CD4-positive, CD25-positive, alpha-beta regulatory T cell (primary cell): Measurements from ENCODE around the gene NUMA1. TPM values are rescaled to one million over a fixed set of nuclear protein-coding genes. Genes with fewer than 3 reads are reported as not detected.

ENCODE experiments used
- ATAC-seq, 2 donors: fragments of 150-1000 bp; cut with Tn5 transposase; one replicate each; pipeline ENCODE4 v1.10.0; 2021; ENCODE audit warnings: low read depth in 2 of 2, moderate number of reproducible peaks in 2 of 2, moderate library complexity in 1 of 2
- DNase-seq, 3 donors: peaks; one replicate each; pipeline versions ENCODE4 v3.0.0 to v3.0.0-alpha.2; 2012 to 2022; ENCODE audit warnings: mixed read lengths in 1 of 3
- H3K27ac ChIP-seq: one replicate; pipeline ENCODE4 v1.7.0; 2013; ENCODE audit warnings: mild to moderate bottlenecking, low read length; ENCODE audit not compliant: insufficient read depth, poor library complexity, severe bottlenecking
- H3K27me3 ChIP-seq: one replicate; pipeline ENCODE4 v1.7.0; 2013; ENCODE audit warnings: low read length; ENCODE audit not compliant: control insufficient read depth, insufficient read depth
- H3K36me3 ChIP-seq: one replicate; pipeline ENCODE4 v1.7.0; 2013; ENCODE audit warnings: mild to moderate bottlenecking, low read length, moderate library complexity; ENCODE audit not compliant: control insufficient read depth, insufficient read depth
- H3K4me1 ChIP-seq: 2 replicates; pipeline ENCODE4 v1.7.0; 2013; ENCODE audit warnings: mild to moderate bottlenecking, low read length; ENCODE audit not compliant: insufficient read depth, control insufficient read depth, poor library complexity, severe bottlenecking
- H3K4me3 ChIP-seq: one replicate; pipeline ENCODE4 v1.7.0; 2013; ENCODE audit warnings: low read depth, mild to moderate bottlenecking, low read length, moderate library complexity
- H3K9me3 ChIP-seq, 2 experiments: 1 replicate in 1 of 2; 2 replicates in 1 of 2; pipeline ENCODE4 v1.7.0; 2013; ENCODE audit warnings: low read length in 2 of 2, mild to moderate bottlenecking in 1 of 2, moderate library complexity in 1 of 2; ENCODE audit not compliant: control insufficient read depth in 2 of 2
- H3K27ac Mint-ChIP-seq, 3 donors: one replicate each; pipeline ENCODE4 v1.8.0; 2020 to 2022; ENCODE audit warnings: mild to moderate bottlenecking in 3 of 3, mixed read lengths in 3 of 3, moderate library complexity in 2 of 3
- H3K27me3 Mint-ChIP-seq: one replicate; pipeline ENCODE4 v1.8.0; 2022; ENCODE audit warnings: mild to moderate bottlenecking, mixed read lengths
- H3K36me3 Mint-ChIP-seq: one replicate; pipeline ENCODE4 v1.8.0; 2020; ENCODE audit warnings: mixed read lengths
- H3K4me1 Mint-ChIP-seq, 4 donors: one replicate each; pipeline ENCODE4 v1.8.0; 2020 to 2022; ENCODE audit warnings: mixed read lengths in 4 of 4, mild to moderate bottlenecking in 1 of 4
- H3K4me3 Mint-ChIP-seq, 4 donors: one replicate each; pipeline ENCODE4 v1.8.0; 2020 to 2022; ENCODE audit warnings: mild to moderate bottlenecking in 4 of 4, mixed read lengths in 4 of 4, moderate library complexity in 3 of 4
- H3K9me3 Mint-ChIP-seq, 7 donors: one replicate each; pipeline ENCODE4 v1.8.0; 2020 to 2022; ENCODE audit warnings: mixed read lengths in 7 of 7, mild to moderate bottlenecking in 3 of 7, moderate library complexity in 2 of 7
- polyA plus RNA-seq, 4 donors: library from polyadenylated mRNA; unstranded; fragments of 300-500 nt; fragmentation: Illumina TruSeq; gene quantifications; one replicate each; pipeline ENCODE4 v1.2.3, GENCODE V29; 2021
- total RNA-seq: library from RNA; stranded (reverse); gene quantifications from one replicate; pipeline ENCODE4 v1.2.3, GENCODE V29; 2022

Gene NUMA1
- total and polyA plus RNA-seq, 5 donors from 2014 or later, result 14.0 to 272 (median 23.5) TPM

- Mint-ChIP-seq H3K36me3 (peaks cover 41% of the 10 kb centered on the region), H3K27ac (no peak overlapping the region), H3K4me3 (no peak overlapping the region), H3K9me3 (peaks cover 0 to 1% (median 0%) of the 10 kb centered on the region in 7 donors), H3K4me1 (peaks cover 17 to 44% (median 36%) of the 10 kb centered on the region in 4 donors), H3K27me3 (no peaks in the 10 kb centered on the region)
- Histone ChIP-seq H3K27me3 (no peaks in the 10 kb centered on the region), H3K4me1 (peaks cover 23% of the 10 kb centered on the region), H3K36me3 (peaks cover 93% of the 10 kb centered on the region), H3K9me3 (no peaks in the 10 kb centered on the region), H3K4me3 (no peak overlapping the region), H3K27ac (no peak overlapping the region)
- DNase-seq (no peak), ATAC-seq (no peak)
These were observed 56.1 kb downstream of the NUMA1 start for GRCh38 chr11:72024069-72024754.

- DNase-seq (no peak), ATAC-seq (no peak)
- Mint-ChIP-seq H3K4me3 (no peak overlapping the region), H3K27ac (no peak overlapping the region), H3K27me3 (no peaks in the 10 kb centered on the region), H3K36me3 (peaks cover 46% of the 10 kb centered on the region), H3K4me1 (peaks cover 14 to 35% (median 31%) of the 10 kb centered on the region in 4 donors), H3K9me3 (peaks cover 0 to 1% (median 0%) of the 10 kb centered on the region in 7 donors)
- Histone ChIP-seq H3K4me3 (no peak overlapping the region), H3K9me3 (no peaks in the 10 kb centered on the region), H3K27me3 (no peaks in the 10 kb centered on the region), H3K27ac (no peak overlapping the region), H3K36me3 (peaks cover 93% of the 10 kb centered on the region), H3K4me1 (peaks cover 18% of the 10 kb centered on the region)
These were observed 57.0 kb downstream of the NUMA1 start for GRCh38 chr11:72023335-72023734.

GRCh38 chr11:72018171-72018570, 62.2 kb downstream of the NUMA1 start:
- Mint-ChIP-seq H3K27ac (no peak overlapping the region), H3K9me3 (peaks cover 0 to 1% (median 0%) of the 10 kb centered on the region in 7 donors), H3K4me3 (no peak overlapping the region), H3K4me1 (peaks cover 0 to 11% (median under 1%) of the 10 kb centered on the region in 4 donors), H3K36me3 (peaks cover 73% of the 10 kb centered on the region), H3K27me3 (no peaks in the 10 kb centered on the region)
- H3K4me1 ChIP-seq, result no peaks in the 10 kb centered on the region
- H3K36me3 ChIP-seq, result peaks cover 98% of the 10 kb centered on the region
- ATAC-seq (no peak), DNase-seq (no peak)
- H3K9me3 ChIP-seq, result no peaks in the 10 kb centered on the region
- no peak overlapping the region for H3K4me3 ChIP-seq
- no peak overlapping the region for H3K27ac ChIP-seq
- H3K27me3 ChIP-seq, result no peaks in the 10 kb centered on the region

DNA sequence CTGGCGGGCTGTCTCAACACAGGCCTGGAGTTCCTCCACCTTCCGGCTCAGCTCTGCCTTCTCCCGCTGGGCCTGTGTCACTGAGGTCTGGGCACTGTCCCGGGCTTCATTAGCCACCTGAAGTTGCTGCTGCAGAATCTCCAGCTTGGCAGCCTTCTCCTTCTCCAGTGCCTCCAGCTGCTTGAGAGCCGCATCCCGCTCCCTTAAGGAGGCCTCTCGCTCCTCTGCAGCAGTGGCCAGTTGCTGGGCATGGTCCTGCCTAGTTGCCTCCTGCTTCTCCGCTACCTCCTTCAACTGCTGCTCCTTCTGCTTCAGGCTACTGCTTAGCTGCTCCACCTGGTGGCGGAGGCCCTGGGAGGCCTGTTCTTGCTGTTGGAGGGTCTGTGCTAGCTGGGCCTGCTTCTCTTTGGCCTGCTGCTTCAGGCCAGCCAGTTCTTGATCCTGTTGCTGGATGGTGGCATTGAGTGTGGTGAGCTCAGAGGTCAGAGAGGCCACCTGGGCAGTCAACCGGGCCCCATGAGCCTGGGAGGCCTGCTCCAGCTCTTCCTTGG, 64.8 kb downstream of the NUMA1 start:
- Histone ChIP-seq H3K4me3 (no peak overlapping the region), H3K4me1 (no peaks in the 10 kb centered on the region), H3K36me3 (peaks cover 98% of the 10 kb centered on the region), H3K9me3 (no peaks in the 10 kb centered on the region), H3K27ac (no peak overlapping the region), H3K27me3 (no peaks in the 10 kb centered on the region)
- peaks cover 0 to 1% (median 0%) of the 10 kb centered on the region in 7 donors for H3K9me3 Mint-ChIP-seq
- DNase-seq, result no peak
- H3K4me3 Mint-ChIP-seq, result no peak overlapping the region
- H3K27me3 Mint-ChIP-seq, result no peaks in the 10 kb centered on the region
- H3K36me3 Mint-ChIP-seq, result peaks cover 62% of the 10 kb centered on the region
- H3K4me1 Mint-ChIP-seq, result peaks cover 0 to 13% (median 2%) of the 10 kb centered on the region in 4 donors
- H3K27ac Mint-ChIP-seq, result peak overlapping the region in 1 of 3 donors; percentile 35
- no peak for ATAC-seq

- Mint-ChIP-seq H3K27me3 (no peaks in the 10 kb centered on the region), H3K9me3 (no peaks in the 10 kb centered on the region), H3K4me1 (peaks cover 0 to 17% (median 2%) of the 10 kb centered on the region in 4 donors), H3K4me3 (no peak overlapping the region), H3K27ac (peak overlapping the region in 1 of 3 donors; percentile 35), H3K36me3 (peaks cover 63% of the 10 kb centered on the region)
- DNase-seq (no peak), ATAC-seq (no peak)
- H3K27ac ChIP-seq, result no peak overlapping the region
- H3K27me3 ChIP-seq, result no peaks in the 10 kb centered on the region
- H3K4me3 ChIP-seq, result no peak overlapping the region
- no peaks in the 10 kb centered on the region for H3K9me3 ChIP-seq
- H3K4me1 ChIP-seq, result no peaks in the 10 kb centered on the region
- H3K36me3 ChIP-seq, result peaks cover 99% of the 10 kb centered on the region
These were observed 65.5 kb downstream of the NUMA1 start for GRCh38 chr11:72014761-72015320.

- peaks cover 99% of the 10 kb centered on the region for H3K36me3 ChIP-seq
- H3K9me3 Mint-ChIP-seq, result no peaks in the 10 kb centered on the region
- no peaks in the 10 kb centered on the region for H3K9me3 ChIP-seq
- no peaks in the 10 kb centered on the region for H3K27me3 ChIP-seq
- no peak overlapping the region for H3K27ac Mint-ChIP-seq
- DNase-seq (no peak), ATAC-seq (no peak)
- no peaks in the 10 kb centered on the region for H3K4me1 ChIP-seq
- peaks cover 0 to 19% (median 4%) of the 10 kb centered on the region in 4 donors for H3K4me1 Mint-ChIP-seq
- no peak overlapping the region for H3K27ac ChIP-seq
- no peaks in the 10 kb centered on the region for H3K27me3 Mint-ChIP-seq
- no peak overlapping the region for H3K4me3 Mint-ChIP-seq
- peaks cover 58% of the 10 kb centered on the region for H3K36me3 Mint-ChIP-seq
- H3K4me3 ChIP-seq, result no peak overlapping the region
These were observed 66.3 kb downstream of the NUMA1 start for GRCh38 chr11:72013765-72014711.

DNA sequence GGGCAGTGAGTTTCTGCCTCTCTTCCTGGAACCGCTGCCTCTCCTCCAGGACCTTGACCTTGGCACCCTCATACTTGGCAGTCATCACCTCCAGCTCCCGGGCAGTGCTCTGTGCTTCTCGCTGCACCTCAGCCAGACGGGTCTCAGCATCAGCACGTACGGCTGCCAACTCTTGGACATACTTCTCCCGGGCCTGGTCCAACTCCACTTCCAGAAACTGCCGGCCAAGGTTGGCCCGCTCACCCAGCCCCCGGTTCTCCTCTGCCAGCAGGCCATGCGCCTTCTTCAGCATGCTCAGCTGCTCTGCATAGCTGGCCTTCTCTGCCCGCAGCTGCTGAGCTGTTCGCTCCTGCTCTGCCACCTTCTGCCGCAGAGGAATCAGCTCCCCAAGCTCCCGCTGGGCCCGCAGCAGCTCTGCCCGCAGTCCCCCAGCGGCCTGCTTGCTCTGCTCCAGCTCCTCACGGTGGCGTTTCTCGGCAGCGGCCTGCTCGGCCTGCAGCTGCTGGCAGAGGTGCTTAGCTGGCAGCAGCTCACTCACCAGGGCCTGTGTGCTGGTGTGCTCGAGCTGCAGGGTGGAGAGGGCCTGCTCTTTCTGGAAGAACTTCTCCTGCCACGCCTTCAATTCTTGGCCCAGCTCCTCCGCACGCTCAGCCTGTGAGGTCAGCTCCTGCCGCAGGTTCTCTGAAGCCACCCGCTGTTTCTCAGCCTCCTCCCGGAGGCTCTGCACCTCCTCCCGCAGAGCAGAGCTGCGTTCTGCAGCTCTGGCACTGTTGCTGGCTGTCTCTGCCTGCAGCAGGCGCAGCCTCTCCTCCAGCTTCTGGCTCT, 67.2 kb downstream of the NUMA1 start:
- Histone ChIP-seq H3K4me1 (no peaks in the 10 kb centered on the region), H3K27ac (no peak overlapping the region), H3K4me3 (no peak overlapping the region), H3K36me3 (peaks cover 98% of the 10 kb centered on the region), H3K9me3 (no peaks in the 10 kb centered on the region), H3K27me3 (no peaks in the 10 kb centered on the region)
- Mint-ChIP-seq H3K27ac (no peak overlapping the region), H3K36me3 (peaks cover 54% of the 10 kb centered on the region), H3K27me3 (no peaks in the 10 kb centered on the region), H3K4me1 (peaks cover 0 to 19% (median 8%) of the 10 kb centered on the region in 4 donors), H3K9me3 (no peaks in the 10 kb centered on the region), H3K4me3 (no peak overlapping the region)
- ATAC-seq, result no peak
- no peak for DNase-seq
